ENCODE measurements around the gene PDCL3. TPM values are rescaled to one million over a fixed set of nuclear protein-coding genes. Genes with fewer than 3 reads are reported as not detected.

PDCL3 gene
- polyA plus RNA-seq, 2 of the 4 experiments (the other 2 are of a cell fraction) = 63.1 to 64.1 TPM

DNA sequence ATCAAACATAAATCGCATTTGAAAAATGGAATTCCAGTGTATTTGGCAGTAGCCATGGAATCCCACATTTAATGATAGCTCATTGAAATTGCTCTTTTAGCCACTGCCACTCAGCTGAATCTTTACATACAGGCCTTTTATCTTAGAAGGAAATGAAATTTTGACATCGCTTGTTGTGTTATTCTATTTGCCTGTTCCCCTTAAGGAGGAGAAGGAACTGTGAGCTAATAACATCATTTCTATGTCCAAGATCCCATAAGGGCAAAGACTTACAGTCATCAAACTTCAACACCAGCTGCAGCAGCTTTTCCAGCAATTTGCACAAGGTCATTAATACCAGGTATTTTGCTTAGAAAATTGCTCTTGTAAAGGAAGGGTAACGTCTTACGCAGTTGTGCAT is 6.0 kb upstream of the PDCL3 start:
- POLR2A ChIA-PET = no interaction called here
- FAIRE-seq (no peak), DNase-seq (ENCODE audit: low read depth in 1 of 2, low spot score in 1 of 2) (no peak), ATAC-seq (no peak)
- 91% methylated on average over 4 of the region's 4 CpGs for WGBS (ENCODE audit: missing lambda C conversion rate)
- Histone ChIP-seq H3K4me2 (no peak overlapping the region), H3K4me1 (peaks cover 4% of the 10 kb centered on the region), H3K9me3 (no peaks in the 10 kb centered on the region), H3K4me3 (no peak overlapping the region), H3K27ac (no peak overlapping the region)
- CTCF ChIA-PET = interaction anchor here (0.6 kb wide), 1 partner anchor 16 kb away, joined by 3 read pairs; no protein-coding TSS in a partner anchor
- TF ChIP-seq CBX8 (IDR thresholded peaks at IDR 0.05) = no peak
- no peak for TF ChIP-seq TFCP2L1 (CRISPR knock-in tag; IDR thresholded peaks at IDR 0.05)
- no peak for TF ChIP-seq JUN (IDR thresholded peaks at IDR 0.05)
- TF ChIP-seq, protein P1, sequence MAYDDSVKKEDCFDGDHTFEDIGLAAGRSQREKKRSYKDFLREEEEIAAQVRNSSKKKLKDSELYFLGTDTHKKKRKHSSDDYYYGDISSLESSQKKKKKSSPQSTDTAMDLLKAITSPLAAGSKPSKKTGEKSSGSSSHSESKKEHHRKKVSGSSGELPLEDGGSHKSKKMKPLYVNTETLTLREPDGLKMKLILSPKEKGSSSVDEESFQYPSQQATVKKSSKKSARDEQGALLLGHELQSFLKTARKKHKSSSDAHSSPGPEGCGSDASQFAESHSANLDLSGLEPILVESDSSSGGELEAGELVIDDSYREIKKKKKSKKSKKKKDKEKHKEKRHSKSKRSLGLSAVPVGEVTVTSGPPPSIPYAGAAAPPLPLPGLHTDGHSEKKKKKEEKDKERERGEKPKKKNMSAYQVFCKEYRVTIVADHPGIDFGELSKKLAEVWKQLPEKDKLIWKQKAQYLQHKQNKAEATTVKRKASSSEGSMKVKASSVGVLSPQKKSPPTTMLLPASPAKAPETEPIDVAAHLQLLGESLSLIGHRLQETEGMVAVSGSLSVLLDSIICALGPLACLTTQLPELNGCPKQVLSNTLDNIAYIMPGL (CRISPR knock-in tag; IDR thresholded peaks at IDR 0.05; ENCODE audit: borderline replicate concordance) = no peak
- TF ChIP-seq, protein P2, sequence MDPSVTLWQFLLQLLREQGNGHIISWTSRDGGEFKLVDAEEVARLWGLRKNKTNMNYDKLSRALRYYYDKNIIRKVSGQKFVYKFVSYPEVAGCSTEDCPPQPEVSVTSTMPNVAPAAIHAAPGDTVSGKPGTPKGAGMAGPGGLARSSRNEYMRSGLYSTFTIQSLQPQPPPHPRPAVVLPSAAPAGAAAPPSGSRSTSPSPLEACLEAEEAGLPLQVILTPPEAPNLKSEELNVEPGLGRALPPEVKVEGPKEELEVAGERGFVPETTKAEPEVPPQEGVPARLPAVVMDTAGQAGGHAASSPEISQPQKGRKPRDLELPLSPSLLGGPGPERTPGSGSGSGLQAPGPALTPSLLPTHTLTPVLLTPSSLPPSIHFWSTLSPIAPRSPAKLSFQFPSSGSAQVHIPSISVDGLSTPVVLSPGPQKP (IDR thresholded peaks at IDR 0.05; ENCODE audit: low read depth, low read length) = no peak
- no peak for TF ChIP-seq ESRRA (IDR thresholded peaks at IDR 0.05; ENCODE audit: borderline replicate concordance, low read length)
- no peak for TF ChIP-seq FOSL2 (IDR thresholded peaks at IDR 0.05)
- TF ChIP-seq FOSL2 (CRISPR knock-in tag; IDR thresholded peaks at IDR 0.05) = no peak

DNA sequence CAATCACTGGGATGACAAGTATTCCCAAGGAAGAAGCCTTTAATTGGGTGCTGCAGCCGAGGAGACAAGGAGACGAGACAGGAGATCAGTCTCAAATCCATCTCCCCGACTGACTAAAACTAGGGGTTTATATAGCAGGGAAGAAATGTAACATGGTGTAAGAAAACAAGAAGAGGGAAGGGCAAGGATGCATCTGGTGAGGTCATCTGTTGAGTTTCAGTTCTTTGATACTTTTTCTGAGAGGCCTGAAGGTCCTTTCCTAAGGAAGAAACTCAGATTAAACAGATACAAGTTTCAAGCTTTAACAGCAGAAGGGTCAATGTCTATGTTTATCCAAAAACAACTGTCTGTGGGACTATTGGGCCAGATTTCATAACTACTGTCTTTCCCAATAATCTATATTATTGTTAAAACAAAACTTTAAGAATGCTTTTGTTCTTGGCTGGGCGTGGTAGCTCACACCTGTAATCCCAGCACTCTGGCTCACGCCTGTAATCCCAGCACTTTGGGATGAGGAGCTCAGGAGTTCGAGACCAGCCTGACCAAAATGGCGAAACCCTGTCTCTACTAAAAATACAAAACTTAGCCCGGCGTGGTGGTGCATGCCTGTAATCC is 2.5 kb upstream of the PDCL3 start:
- Histone ChIP-seq H3K4me3 (no peak overlapping the region), H3K27ac (no peak overlapping the region), H3K4me1 (peaks cover 18% of the 10 kb centered on the region), H3K4me2 (no peak overlapping the region), H3K9me3 (no peaks in the 10 kb centered on the region)
- ATAC-seq = no peak
- no peak for FAIRE-seq
- CTCF ChIA-PET = interaction anchor here (0.8 kb wide), 1 partner anchor 132 kb away, joined by 3 read pairs; no protein-coding TSS in a partner anchor
- DNase-seq (ENCODE audit: low read depth in 1 of 2, low spot score in 1 of 2) = no peak
- WGBS (ENCODE audit: missing lambda C conversion rate) = 85% methylated on average over 9 of the region's 9 CpGs
- TF ChIP-seq NR3C1 (IDR thresholded peaks at IDR 0.05) = no peak
- TF ChIP-seq JUNB (IDR thresholded peaks at IDR 0.05) = no peak
- TF ChIP-seq KDM1A (IDR thresholded peaks at IDR 0.05; ENCODE audit: low read depth) = no peak
- TF ChIP-seq, protein P1 (CRISPR knock-in tag; IDR thresholded peaks at IDR 0.05; ENCODE audit: borderline replicate concordance) = no peak
- TF ChIP-seq ZNF302 (CRISPR knock-in tag; IDR thresholded peaks at IDR 0.05) = no peak
- no peak for TF ChIP-seq ATOH8 (CRISPR knock-in tag; IDR thresholded peaks at IDR 0.05; ENCODE audit: low read depth)
- TF ChIP-seq EHMT2 (IDR thresholded peaks at IDR 0.05; ENCODE audit: low read depth) = no peak
- TF ChIP-seq, protein P3, sequence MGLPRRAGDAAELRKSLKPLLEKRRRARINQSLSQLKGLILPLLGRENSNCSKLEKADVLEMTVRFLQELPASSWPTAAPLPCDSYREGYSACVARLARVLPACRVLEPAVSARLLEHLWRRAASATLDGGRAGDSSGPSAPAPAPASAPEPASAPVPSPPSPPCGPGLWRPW (IDR thresholded peaks at IDR 0.05) = no peak
- TF ChIP-seq EHF (CRISPR knock-in tag; IDR thresholded peaks at IDR 0.05) = no peak
- no peak for TF ChIP-seq CBX2 (IDR thresholded peaks at IDR 0.05; ENCODE audit: borderline replicate concordance, low read depth)
- no peak for TF ChIP-seq MAFK (IDR thresholded peaks at IDR 0.05; ENCODE audit: partially characterized antibody)
- TF ChIP-seq RARB (CRISPR knock-in tag; IDR thresholded peaks at IDR 0.05) = no peak
- no peak for TF ChIP-seq CHD2 (IDR thresholded peaks at IDR 0.05; ENCODE audit: low read length, partially characterized antibody)
- TF ChIP-seq SMC3 (IDR thresholded peaks at IDR 0.05) = no peak
- TF ChIP-seq TFCP2L1 (CRISPR knock-in tag; IDR thresholded peaks at IDR 0.05) = no peak
- TF ChIP-seq, protein P4, sequence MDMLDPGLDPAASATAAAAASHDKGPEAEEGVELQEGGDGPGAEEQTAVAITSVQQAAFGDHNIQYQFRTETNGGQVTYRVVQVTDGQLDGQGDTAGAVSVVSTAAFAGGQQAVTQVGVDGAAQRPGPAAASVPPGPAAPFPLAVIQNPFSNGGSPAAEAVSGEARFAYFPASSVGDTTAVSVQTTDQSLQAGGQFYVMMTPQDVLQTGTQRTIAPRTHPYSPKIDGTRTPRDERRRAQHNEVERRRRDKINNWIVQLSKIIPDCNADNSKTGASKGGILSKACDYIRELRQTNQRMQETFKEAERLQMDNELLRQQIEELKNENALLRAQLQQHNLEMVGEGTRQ (IDR thresholded peaks at IDR 0.05) = no peak
- TF ChIP-seq, protein P5, sequence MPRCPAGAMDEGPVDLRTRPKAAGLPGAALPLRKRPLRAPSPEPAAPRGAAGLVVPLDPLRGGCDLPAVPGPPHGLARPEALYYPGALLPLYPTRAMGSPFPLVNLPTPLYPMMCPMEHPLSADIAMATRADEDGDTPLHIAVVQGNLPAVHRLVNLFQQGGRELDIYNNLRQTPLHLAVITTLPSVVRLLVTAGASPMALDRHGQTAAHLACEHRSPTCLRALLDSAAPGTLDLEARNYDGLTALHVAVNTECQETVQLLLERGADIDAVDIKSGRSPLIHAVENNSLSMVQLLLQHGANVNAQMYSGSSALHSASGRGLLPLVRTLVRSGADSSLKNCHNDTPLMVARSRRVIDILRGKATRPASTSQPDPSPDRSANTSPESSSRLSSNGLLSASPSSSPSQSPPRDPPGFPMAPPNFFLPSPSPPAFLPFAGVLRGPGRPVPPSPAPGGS (IDR thresholded peaks at IDR 0.05) = no peak
- POLR2A ChIA-PET = no interaction called here
